Uterus (tissue), 4 donors: Measurements from ENCODE around the gene BSPH1. TPM values are rescaled to one million over a fixed set of nuclear protein-coding genes. Genes with fewer than 3 reads are reported as not detected.
"Not testable (repeated sequence)": the region's sequence is repeated elsewhere in the genome, so short reads cannot be mapped to it uniquely, and the experiment has no call there.

Experiments used
- DNase-seq, 2 donors: peaks; one replicate each; pipeline ENCODE4 v3.0.0-alpha.2; 2019 to 2020
- H3K27ac ChIP-seq, 2 donors: fragments of 200-600 bp; sonication (generic); 1 replicate in 1 of 2; 2 replicates in 1 of 2; pipeline ENCODE4 v1.5.1; 2016 to 2018
- H3K27me3 ChIP-seq, 2 donors: fragments of 200-600 bp; sonication (generic); one replicate each; pipeline ENCODE4 v1.5.1; 2018 to 2019; ENCODE audit warnings: control low read depth in 1 of 2
- H3K36me3 ChIP-seq, 2 donors: fragments of 200-600 bp; sonication (generic); one replicate each; pipeline ENCODE4 v1.5.1; 2019; ENCODE audit warnings: control low read depth in 1 of 2
- H3K4me1 ChIP-seq, 2 donors: fragments of 200-600 bp; sonication (generic); one replicate each; pipeline ENCODE4 v1.5.1; 2018 to 2019; ENCODE audit warnings: control low read depth in 1 of 2
- H3K4me3 ChIP-seq, 2 donors: fragments of 200-600 bp; sonication (generic); 1 replicate in 1 of 2; 2 replicates in 1 of 2; pipeline ENCODE4 v1.5.1; 2018 to 2019; ENCODE audit warnings: mild to moderate bottlenecking in 1 of 2
- H3K9me3 ChIP-seq, 2 donors: fragments of 200-600 bp; sonication (generic); one replicate each; pipeline ENCODE4 v1.5.1; 2019; ENCODE audit warnings: control low read depth in 1 of 2
- POLR2A ChIP-seq, 2 donors: fragments of 450-650 bp; IDR thresholded peaks; one replicate each; pipeline ENCODE4 v1.6.1; 2016; ENCODE audit warnings: antibody characterized with exemption in 2 of 2, mild to moderate bottlenecking in 1 of 2, moderate library complexity in 1 of 2
- intact Hi-C: fragments of 100-400 bp; cut with DNase I; formaldehyde crosslinking; loops from one replicate; pipeline ENCODE4 v1.15.1; 2023; ENCODE audit warnings: low total_unique reads
- total RNA-seq, 4 donors: library from RNA; depleted of rRNA in 3 of 4; stranded (reverse); fragments of >200 nt in 3 of 4; gene quantifications; one replicate each; pipeline versions ENCODE4 v1.1.0 to v1.2.4, GENCODE V29; 2014 to 2023
- TF ChIP-seq, protein P1 (sequence below), 4 experiments: fragments of 200-600 bp in 2 of 4; fragments of 450-650 bp in 2 of 4; sonication (generic) in 2 of 4; IDR thresholded peaks; one replicate each; pipeline ENCODE4 v1.5.1; 2016 to 2019; ENCODE audit warnings: antibody characterized with exemption in 4 of 4, mild to moderate bottlenecking in 2 of 4, moderate library complexity in 1 of 4
- donor health status: DM: yes; HTN: yes; CAD: no.

The BSPH1 gene
- total RNA-seq, 4 donors from 2014 or later: not detected

DNA sequence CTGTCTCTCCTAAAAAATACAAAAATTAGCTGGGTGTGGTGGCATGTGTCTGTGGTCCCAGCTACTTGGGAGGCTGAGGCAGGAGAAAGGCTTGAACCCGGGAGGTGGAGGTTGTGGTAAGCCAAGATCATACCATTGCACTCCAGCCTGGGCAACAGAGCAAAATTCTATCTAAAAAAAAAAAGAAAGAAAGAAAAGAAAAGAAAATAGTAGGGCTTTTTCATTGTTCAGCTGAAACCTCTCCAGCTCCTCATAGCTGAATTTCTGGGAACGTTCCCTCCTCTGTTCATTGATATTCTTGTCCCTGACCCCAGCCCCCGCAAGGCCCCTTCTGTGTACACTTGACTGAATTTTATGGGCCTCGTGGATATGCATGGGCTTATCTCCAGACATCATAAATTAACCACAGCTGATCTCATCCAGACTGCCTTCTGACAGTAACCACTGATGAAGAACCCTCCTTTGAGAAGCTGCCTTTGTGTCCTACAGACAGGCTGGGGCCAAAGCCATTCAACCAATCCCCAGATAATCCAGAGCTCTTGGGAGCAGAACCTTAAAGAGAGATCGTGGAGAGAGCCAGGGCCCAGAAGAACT is 2.3 kb upstream of the BSPH1 start, which contains the start of gene ELSPBP1:
Gene ELSPBP1 (plus strand): TSS at position 424 of the 594 bp plus-strand sequence. CDS start 14,036 bp downstream, outside the sequence.
- TF ChIP-seq, protein P1, sequence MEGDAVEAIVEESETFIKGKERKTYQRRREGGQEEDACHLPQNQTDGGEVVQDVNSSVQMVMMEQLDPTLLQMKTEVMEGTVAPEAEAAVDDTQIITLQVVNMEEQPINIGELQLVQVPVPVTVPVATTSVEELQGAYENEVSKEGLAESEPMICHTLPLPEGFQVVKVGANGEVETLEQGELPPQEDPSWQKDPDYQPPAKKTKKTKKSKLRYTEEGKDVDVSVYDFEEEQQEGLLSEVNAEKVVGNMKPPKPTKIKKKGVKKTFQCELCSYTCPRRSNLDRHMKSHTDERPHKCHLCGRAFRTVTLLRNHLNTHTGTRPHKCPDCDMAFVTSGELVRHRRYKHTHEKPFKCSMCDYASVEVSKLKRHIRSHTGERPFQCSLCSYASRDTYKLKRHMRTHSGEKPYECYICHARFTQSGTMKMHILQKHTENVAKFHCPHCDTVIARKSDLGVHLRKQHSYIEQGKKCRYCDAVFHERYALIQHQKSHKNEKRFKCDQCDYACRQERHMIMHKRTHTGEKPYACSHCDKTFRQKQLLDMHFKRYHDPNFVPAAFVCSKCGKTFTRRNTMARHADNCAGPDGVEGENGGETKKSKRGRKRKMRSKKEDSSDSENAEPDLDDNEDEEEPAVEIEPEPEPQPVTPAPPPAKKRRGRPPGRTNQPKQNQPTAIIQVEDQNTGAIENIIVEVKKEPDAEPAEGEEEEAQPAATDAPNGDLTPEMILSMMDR (IDR thresholded peaks at IDR 0.05): no peak
- no peak for TF ChIP-seq POLR2A (IDR thresholded peaks at IDR 0.05)
- H3K27me3 ChIP-seq: no peaks in the 10 kb centered on the region
- no peaks in the 10 kb centered on the region for H3K9me3 ChIP-seq
- no peaks in the 10 kb centered on the region for H3K4me1 ChIP-seq
- no peak for DNase-seq
- no peaks in the 10 kb centered on the region for H3K36me3 ChIP-seq
- intact Hi-C loops: no loop called here
- no peak within 1 kb of the TSS for H3K27ac ChIP-seq
- no peak within 1 kb of the TSS for H3K4me3 ChIP-seq

DNA sequence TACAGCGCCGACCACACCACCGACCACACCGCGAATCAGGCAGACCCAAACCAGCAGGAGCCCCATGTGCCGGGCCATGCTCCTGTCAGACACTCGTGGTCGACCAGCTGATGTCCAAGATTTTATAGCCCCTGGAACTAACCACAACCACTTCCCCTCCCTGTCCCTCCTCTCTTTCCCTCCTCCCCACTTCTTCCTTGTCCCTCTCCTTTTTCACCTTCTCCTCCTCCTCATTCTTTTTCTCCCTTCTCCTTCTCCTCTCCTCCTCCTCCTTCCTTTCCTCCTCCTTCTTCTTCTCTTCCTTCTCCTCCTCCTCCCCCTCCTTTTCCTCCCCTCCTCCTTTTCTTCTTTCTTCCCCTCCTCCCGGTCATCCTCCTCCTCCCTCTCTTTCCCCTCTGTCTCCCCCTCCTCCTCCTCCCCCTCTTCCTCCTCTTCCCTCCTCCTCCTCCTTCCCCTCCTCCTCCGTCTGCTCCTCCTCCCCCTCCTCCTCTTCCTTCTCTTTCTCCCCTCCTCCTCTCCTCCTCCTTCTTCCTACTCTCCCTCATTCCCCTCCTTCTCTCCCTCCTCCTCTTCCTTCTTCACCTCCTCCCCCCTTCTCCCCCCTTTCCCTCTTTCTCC is 670 bp downstream of the BSPH1 start:
- no peak for DNase-seq
- Histone ChIP-seq H3K4me3 (no peak overlapping the region), H3K36me3 (no peaks in the 10 kb centered on the region), H3K9me3 (no peaks in the 10 kb centered on the region), H3K4me1 (no peaks in the 10 kb centered on the region), H3K27ac (no peak overlapping the region), H3K27me3 (no peaks in the 10 kb centered on the region)
- TF ChIP-seq POLR2A (IDR thresholded peaks at IDR 0.05): no peak
- TF ChIP-seq, protein P1 (IDR thresholded peaks at IDR 0.05): no peak
- intact Hi-C loops: no loop called here

DNA sequence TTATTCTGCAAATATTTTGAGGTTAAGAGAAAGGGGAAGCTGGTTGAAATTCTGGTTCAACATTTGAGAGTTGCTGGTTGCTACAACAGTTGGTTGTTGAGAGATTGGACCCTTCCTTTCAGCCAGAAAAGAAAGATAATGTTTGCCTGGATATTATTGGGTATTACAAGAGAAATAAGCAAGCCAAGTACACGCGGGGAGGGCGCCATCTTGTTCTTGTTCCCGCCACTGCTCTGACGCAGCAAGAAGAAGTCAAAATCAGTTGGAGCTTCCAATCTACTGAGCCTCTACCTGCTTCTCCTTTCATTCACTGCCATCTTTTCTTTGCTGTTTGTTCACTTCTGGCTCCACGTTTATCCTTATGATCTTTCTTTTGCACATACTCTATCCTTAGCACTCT is 18.4 kb downstream of the BSPH1 start:
- Histone ChIP-seq H3K27me3 (peaks cover 0 to 2% of the 10 kb centered on the region in 2 donors), H3K36me3 (no peaks in the 10 kb centered on the region), H3K4me1 (no peaks in the 10 kb centered on the region), H3K4me3 (no peak overlapping the region), H3K9me3 (no peaks in the 10 kb centered on the region), H3K27ac (no peak overlapping the region)
- intact Hi-C loops: no loop called here
- DNase-seq: no peak
- TF ChIP-seq, protein P1 (IDR thresholded peaks at IDR 0.05): no peak
- no peak for TF ChIP-seq POLR2A (IDR thresholded peaks at IDR 0.05)

DNA sequence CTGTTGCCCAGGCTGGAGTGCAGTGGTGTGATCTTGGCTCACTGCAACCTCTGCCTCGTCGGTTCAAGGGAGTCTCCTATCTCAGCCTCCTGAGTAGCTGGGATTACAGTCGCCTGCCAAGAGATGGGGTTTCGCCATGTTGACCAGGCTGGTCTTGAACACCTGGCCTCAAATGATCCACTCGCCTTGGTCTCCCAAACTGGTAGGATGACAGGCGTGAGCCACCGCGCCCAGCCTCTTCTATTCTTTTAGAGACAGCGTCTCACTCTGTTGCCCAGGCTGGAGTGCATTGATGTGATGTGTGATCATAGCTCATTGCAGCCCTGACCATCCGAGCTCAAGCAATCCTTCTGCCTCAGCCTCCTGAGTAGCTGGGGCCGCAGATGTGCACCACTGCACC is 36.0 kb downstream of the BSPH1 start:
- intact Hi-C loops: not testable (repeated sequence)
- peak; percentile 22 to 28 for DNase-seq

DNA sequence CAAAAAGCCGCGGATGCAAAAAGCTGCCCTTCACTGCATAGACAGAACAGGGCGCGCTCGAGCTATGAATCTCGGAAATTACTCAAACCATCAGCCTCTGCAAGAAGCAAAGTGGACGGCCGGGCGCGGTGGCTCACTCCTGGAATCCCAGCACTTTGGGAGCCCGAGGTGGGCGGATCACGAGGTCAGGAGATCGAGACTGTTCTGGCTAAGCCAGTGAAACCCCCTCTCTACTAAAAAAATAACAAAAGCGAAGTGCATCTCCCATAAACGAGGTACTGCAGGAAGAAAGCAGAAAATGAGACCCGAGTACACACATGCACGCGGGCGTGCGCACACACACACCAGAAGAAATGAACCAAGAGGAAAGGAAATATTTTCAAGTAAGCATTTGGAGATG is 39.8 kb downstream of the BSPH1 start:
- H3K27me3 ChIP-seq, H3K9me3 ChIP-seq, H3K4me3 ChIP-seq, intact Hi-C loops, DNase-seq, H3K36me3 ChIP-seq, H3K4me1 ChIP-seq, H3K27ac ChIP-seq: not testable (repeated sequence)

More for the DNA sequence above, 36.0 kb downstream of the BSPH1 start:
- not testable (repeated sequence) for H3K36me3 ChIP-seq, H3K27ac ChIP-seq, H3K4me3 ChIP-seq, H3K4me1 ChIP-seq, H3K9me3 ChIP-seq, H3K27me3 ChIP-seq

DNA sequence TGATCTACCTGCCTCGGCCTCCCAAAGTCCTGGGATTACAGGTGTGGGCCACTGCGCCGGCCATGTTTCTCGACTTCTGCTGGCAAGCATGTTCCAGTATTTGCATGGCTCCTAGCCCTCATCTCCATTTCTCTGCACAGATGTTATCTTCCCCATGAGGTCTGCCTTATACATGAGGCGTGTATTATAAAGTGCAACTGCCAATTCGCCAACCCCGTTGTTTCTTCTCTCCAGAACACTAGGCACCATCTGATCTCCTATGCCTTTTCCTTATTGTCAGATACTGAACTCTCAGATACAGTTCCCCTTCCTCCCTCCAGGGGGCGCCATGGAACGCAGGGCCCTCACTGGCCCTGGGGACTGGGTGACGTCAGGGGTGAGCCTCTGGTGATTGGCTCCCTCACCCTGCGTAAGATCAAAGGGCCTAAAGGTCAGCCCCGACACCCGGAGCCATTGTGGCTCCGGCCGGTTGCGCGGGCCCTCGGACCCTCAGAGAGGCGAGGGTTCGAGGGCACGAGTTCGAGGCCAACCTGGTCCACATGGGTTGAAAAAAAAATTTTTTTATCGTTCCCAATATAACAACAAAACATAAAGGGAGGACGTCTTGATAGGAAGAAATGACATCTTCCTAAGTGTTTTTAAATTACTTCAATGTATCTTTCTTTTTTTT is 42.0 kb downstream of the BSPH1 start:
- H3K27me3 ChIP-seq, H3K4me3 ChIP-seq, H3K27ac ChIP-seq, intact Hi-C loops, H3K36me3 ChIP-seq, H3K4me1 ChIP-seq, H3K9me3 ChIP-seq: not testable (repeated sequence)
- DNase-seq: peak; percentile 20 to 23

DNA sequence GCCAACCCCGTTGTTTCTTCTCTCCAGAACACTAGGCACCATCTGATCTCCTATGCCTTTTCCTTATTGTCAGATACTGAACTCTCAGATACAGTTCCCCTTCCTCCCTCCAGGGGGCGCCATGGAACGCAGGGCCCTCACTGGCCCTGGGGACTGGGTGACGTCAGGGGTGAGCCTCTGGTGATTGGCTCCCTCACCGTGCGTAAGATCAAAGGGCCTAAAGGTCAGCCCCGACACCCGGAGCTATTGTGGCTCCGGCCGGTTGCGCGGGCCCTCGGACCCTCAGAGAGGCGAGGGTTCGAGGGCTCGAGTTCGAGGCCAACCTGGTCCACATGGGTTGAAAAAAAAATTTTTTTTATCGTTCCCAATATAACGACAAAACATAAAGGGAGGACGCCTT is 63.4 kb downstream of the BSPH1 start:
- H3K4me3 ChIP-seq, H3K36me3 ChIP-seq, H3K27ac ChIP-seq, H3K27me3 ChIP-seq, DNase-seq, H3K4me1 ChIP-seq, H3K9me3 ChIP-seq, intact Hi-C loops: not testable (repeated sequence)
